Measurements from ENCODE around the gene PPP1R1B.

Gene PPP1R1B

GRCh38 chr17:39639043-39639442 is 12.3 kb downstream of the PPP1R1B start:
- no peak overlapping the region for H3K4me3 ChIP-seq (ENCODE audit: low read depth, low read length)
- TF ChIP-seq, protein P1, sequence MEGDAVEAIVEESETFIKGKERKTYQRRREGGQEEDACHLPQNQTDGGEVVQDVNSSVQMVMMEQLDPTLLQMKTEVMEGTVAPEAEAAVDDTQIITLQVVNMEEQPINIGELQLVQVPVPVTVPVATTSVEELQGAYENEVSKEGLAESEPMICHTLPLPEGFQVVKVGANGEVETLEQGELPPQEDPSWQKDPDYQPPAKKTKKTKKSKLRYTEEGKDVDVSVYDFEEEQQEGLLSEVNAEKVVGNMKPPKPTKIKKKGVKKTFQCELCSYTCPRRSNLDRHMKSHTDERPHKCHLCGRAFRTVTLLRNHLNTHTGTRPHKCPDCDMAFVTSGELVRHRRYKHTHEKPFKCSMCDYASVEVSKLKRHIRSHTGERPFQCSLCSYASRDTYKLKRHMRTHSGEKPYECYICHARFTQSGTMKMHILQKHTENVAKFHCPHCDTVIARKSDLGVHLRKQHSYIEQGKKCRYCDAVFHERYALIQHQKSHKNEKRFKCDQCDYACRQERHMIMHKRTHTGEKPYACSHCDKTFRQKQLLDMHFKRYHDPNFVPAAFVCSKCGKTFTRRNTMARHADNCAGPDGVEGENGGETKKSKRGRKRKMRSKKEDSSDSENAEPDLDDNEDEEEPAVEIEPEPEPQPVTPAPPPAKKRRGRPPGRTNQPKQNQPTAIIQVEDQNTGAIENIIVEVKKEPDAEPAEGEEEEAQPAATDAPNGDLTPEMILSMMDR (IDR thresholded peaks at IDR 0.05; ENCODE audit: low read depth, low read length) = no peak
- in situ Hi-C loops (cut with HindIII; ENCODE audit: low sequenced_read_pairs) = no loop called here
- no peak for DNase-seq (ENCODE audit: low read depth, low spot score)

DNA sequence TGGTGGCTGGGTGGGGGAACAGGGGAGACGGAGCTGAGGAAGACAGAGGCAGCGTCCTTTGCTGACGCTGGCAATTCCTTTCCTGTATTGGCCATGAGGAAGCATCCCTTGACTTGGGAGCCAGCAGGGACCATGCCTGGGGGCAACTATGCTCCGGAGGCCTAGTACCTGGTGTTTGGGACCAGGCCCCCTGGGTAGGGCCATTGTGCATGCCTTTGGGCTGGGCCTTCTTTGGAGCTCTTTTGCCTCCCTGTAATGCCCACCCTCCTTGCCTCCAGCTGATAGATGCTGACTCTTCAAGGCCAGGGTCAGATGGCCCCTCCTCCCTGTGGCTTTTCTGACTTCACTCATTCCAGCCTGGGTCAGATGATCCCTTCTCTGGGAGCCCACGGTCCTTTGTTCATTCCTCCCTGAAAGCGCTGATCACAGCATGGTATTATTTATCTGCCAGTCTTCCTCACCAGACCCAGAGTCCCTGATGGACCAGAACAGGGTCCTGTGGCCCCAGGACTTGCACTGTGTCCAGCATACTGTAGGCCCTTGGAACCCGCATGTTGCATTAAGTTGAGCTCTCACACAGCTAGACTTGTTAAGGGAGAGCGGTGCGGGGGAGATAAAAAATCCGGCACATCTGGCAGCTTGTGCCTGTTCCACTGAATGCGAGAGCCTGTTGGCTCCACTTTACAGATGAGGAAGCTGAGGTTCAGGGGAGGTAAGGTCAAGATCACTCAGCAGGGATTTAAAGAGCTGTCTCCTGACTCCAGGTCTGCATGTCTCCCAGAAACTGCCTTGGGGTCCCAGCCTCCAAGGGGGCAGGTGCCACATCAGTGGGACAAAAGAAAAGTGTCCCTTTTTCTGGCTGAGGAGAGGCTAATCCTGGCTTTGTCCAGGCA is 13.1 kb downstream of the PPP1R1B start:
- in situ Hi-C loops (cut with HindIII; ENCODE audit: low sequenced_read_pairs) = no loop called here
- DNase-seq (ENCODE audit: low read depth, low spot score) = no peak
- TF ChIP-seq, protein P1 (IDR thresholded peaks at IDR 0.05; ENCODE audit: low read depth, low read length) = no peak
- no peak overlapping the region for H3K4me3 ChIP-seq (ENCODE audit: low read depth, low read length)

GRCh38 chr17:39640591-39641031 is 13.9 kb downstream of the PPP1R1B start:
- in situ Hi-C loops (cut with HindIII; ENCODE audit: low sequenced_read_pairs) = no loop called here
- TF ChIP-seq, protein P1 (IDR thresholded peaks at IDR 0.05; ENCODE audit: low read depth, low read length) = no peak
- no peak overlapping the region for H3K4me3 ChIP-seq (ENCODE audit: low read depth, low read length)
- DNase-seq (ENCODE audit: low read depth, low spot score) = no peak

DNA sequence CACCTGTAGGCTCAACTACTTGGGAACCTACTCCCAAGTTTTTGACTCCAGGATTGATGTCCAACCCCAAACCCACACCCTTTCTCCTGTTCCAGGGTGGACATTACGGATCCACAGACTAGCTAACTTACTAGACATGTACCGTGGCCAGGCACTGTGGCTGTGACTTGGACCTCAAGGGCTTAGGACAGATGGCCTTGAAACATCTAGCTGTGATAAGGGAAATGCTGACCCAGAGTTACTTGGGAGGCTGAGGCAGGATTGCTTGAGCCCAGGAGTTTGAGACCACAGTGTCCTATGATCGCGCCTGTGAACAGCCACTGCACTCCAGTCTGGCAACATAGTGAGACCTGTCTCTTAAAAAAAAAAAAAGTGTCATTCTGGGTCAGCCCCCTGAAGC is 14.3 kb downstream of the PPP1R1B start:
- H3K4me3 ChIP-seq (ENCODE audit: low read depth, low read length) = no peak overlapping the region
- DNase-seq (ENCODE audit: low read depth, low spot score) = no peak
- TF ChIP-seq, protein P1 (IDR thresholded peaks at IDR 0.05; ENCODE audit: low read depth, low read length) = no peak
- in situ Hi-C loops (cut with HindIII; ENCODE audit: low sequenced_read_pairs) = no loop called here

GRCh38 chr17:39641883-39642282 is 15.1 kb downstream of the PPP1R1B start:
- in situ Hi-C loops (cut with HindIII; ENCODE audit: low sequenced_read_pairs) = no loop called here
- TF ChIP-seq, protein P1 (IDR thresholded peaks at IDR 0.05; ENCODE audit: low read depth, low read length) = no peak
- DNase-seq (ENCODE audit: low read depth, low spot score) = no peak

GRCh38 chr17:39642291-39643074 is 15.7 kb downstream of the PPP1R1B start:
- DNase-seq (ENCODE audit: low read depth, low spot score) = no peak
- TF ChIP-seq, protein P1 (IDR thresholded peaks at IDR 0.05; ENCODE audit: low read depth, low read length) = no peak
- in situ Hi-C loops (cut with HindIII; ENCODE audit: low sequenced_read_pairs) = no loop called here
- H3K4me3 ChIP-seq (ENCODE audit: low read depth, low read length) = no peak overlapping the region

More at GRCh38 chr17:39641883-39642282, 15.1 kb downstream of the PPP1R1B start:
- no peak overlapping the region for H3K4me3 ChIP-seq (ENCODE audit: low read depth, low read length)
